ENCODE results near the gene FAM9C.
"Not testable (repeated sequence)": the region's sequence is repeated elsewhere in the genome, so short reads cannot be mapped to it uniquely, and the experiment has no call there.

The FAM9C gene

DNA sequence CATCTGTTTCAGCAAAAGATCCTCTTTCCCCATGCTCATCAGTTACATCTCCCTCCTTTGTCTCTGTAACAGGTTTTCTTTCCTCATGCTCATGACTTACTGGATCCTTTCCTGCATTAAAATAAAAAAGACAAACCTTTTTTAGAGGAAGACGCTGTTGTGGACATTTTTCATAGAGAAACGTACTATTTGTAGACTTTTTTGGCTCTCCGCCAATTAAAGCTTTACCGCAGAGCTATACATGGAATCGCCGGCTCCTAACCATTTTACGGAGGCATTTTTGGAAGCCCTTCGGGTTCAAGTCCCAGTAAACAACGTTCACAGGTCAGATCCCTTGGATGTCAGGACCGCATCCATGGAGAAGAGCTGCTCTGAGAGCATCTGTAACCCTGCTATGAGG lies 1.3 kb downstream of the FAM9C start:
- DNase-seq (ENCODE audit: low spot score): no peak

DNA sequence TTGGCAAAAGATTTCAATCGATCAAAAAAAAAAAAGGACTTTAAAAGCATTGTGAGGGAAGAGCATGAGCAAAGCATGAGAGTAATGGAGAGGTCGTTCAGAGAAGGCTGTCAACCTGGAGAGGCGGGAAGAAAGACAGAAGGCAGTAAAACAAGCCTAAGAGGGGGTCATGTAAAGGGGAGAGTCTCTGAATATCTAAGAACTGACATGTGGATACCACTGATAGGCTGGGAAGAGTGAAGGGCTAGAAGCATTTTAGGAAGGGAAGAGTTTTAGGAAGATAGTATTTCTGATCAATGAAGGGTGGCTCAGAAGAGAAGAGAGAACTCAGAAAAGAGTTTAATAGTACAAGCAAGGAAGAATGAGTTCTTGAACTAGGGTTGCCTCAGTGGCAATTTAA lies 7.5 kb downstream of the FAM9C start:
- DNase-seq (ENCODE audit: low spot score): no peak

DNA sequence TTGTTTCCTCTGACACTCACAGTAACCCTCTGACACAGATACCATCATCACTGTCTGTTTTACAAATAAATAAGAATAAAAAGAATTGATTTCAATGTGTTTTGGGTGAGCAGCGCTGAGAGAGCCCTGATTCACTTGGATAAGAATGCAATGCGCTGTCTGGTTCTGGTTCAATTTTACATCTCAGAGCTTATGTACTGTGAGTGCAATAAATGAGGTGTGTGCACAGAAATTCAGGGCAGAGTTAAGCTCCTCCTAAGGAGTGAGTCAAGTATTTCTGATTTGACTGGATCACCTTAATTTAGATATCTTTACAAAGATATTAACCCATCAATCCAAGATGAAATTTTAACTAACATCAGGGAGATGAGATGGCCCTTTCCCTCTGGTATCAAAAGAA lies 11.2 kb downstream of the FAM9C start:
- DNase-seq (ENCODE audit: low spot score): no peak

DNA sequence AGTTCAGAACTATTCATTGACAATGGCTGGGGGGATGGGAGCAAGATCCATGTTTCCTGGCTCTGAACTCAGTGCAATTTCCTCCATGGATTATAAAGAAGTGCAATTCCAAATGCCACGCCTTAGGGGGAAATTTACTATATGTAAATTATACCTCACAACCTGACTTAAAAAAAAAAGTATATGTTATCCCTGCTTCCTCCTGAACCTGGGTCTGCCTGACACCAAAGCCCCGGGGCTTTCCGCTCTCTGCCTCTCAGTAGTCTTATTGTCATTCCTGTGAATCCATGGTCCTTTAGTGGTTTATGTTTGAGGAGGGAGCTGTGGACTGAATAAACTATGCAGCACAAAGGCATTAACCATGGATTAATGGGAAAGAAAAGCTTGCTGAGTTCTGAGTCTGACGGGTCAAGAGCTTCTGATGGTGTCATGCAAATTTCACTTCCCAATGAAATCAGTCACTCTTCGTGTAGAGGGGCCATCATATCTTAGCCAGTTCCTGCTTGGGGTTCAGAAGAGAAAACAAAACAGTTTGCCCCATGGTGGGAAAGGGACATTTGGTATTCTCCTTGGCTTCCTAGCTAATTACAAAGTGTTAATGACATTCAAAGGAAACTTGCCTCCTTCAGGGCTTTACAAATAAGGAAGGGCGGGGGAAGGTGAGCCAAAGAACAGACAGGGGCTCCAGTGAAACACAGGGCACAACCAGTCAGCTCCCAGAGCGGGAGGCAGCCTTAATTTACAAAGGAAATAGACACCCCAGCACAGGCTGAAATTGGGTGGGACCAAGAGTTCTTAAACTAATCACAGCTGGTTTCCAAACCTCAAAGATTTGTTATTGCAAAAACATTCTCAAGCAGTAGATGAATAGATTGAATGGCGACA lies 14.3 kb downstream of the FAM9C start:
- no peak for DNase-seq (ENCODE audit: low spot score)

DNA sequence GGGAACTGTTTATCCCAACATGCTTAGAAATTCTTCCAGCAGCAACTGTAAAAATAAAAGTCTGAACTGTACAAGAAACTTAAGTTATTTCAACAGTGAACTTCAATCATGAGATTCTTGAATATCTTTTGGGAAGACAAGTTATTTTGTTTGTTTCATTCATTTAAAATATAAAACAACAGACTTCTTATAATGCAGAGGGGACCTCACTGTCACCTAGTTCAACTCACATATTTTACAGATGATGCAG lies 14.9 kb downstream of the FAM9C start:
- DNase-seq (ENCODE audit: low spot score): no peak

DNA sequence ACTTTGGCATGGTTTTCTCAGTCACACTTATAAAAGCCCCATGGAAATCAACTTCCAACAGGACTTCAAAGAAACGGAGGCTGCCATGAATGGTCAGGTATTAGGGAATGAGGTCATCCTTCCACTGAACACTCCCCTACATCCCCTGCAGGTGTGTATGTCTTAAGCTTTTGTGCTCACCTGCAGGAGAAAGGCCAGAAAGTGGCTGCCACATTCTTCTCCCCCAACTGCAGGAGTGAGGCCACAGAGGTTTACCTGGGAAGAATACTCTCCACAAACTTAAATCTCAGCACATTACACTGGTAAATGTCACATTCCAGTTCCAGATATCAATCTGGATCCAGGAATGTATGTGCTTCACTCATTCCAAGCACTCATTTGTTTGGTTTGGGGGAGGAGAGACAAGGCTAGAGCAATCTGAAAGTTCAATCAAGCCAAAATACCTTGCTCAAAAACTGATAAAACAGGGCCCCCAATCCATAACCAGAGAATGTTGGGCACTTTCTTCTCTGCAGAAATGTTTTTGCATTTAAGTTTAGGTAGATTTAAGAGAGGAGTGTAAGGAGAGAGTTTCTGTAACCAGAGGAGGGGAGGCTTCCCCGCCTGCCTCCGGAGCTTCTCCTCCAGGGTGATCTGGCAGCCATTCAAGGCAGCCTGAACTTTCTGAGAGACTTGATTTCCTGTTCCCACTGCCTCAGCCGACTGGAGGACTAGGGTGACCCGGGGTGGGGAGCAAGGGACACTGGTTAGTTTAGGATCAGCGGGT lies 15.4 kb downstream of the FAM9C start:
- no peak for DNase-seq (ENCODE audit: low spot score)

DNA sequence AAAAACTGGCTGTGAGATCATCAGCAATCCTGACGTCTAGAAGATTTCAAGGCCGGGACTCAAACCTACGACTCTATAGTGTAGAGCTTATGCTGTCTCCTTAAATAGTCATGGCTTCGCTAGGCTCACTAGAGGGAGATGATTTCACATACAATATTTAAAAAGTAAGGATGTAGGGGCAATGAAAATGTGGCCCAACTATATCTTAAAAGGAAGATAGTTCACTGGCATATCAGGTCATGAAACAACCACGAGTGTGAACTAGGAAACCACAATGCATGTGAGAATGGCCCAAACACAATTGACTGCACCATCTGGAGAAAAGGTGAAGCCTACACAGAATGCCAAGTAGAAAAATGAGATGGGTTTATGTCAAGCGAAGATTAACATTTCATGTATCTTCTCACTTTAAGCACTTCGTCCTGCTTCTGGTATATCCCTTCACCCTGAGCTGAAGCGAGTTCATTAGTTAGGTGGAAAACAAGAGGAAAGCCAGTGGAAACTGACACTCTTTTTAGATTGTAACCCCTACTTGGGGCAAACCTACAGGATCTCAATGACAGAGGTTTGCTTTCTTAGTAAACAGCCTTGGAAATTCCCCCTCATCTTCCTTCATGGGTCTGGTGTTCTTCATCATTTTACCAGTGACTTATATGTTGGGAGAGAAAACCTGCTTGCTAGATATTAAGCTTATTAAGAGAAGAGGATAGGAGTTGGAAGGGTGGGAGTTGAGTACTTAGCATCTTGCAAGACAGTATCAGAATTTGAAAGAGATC lies 17.4 kb downstream of the FAM9C start:
- no peak for DNase-seq (ENCODE audit: low spot score)

DNA sequence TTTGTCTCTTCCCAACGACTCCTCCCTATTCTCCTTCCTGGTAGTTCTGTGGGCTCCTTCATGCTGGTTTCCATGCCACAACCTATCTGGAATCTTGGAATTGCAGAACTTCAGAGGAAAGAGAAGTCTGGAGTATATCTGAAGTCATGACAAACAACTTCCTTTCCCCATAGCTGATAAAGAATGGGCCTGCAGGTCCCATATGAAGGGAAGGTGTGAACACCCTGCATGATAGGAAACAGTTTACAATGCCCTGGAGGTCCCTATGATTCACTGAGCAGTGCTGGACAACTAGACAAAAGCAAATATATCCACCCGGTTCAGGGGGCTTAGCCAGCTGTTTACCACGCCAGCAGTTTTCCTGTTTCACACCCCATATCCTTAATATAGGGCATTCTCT lies 19.4 kb downstream of the FAM9C start:
- DNase-seq (ENCODE audit: low spot score): no peak

DNA sequence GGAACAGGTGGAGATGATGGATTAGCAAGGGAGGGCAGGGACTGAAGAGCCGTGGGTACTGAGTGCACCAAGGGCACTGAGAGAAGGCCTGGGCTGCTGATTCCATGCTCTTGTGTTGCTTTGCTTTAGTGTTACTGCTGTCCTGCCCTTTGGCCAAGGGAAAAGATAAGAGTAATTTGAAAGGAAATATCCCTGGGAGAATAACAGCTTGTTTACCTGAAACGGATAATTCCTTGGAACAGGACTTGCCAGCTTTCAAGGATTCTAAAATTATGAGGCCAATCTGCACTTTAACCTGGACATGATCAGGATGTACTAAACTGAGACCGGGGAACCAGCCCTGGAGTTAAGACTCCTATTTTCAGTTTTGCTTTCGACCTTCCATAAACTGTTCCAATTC lies 20.4 kb downstream of the FAM9C start:
- DNase-seq (ENCODE audit: low spot score): no peak

DNA sequence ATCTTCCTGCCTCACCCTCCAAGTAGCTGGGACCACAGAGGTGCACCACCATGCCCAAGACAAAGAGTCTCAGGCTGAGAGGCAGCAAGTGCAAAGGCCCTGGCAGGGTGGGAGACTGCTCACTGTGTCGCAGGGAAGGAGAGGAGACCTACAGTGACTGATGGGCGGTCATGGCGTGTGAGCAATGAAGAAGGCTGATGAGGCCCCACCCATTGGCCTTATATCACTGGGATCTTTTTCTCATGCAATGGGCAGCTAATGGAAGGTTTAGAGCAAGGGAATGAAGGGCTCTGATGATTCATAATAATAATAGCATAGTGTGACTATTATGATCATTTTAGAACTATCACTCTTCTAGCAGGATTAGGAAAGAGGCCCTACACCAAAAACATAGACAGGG lies 20.9 kb downstream of the FAM9C start:
- DNase-seq (ENCODE audit: low spot score): no peak

DNA sequence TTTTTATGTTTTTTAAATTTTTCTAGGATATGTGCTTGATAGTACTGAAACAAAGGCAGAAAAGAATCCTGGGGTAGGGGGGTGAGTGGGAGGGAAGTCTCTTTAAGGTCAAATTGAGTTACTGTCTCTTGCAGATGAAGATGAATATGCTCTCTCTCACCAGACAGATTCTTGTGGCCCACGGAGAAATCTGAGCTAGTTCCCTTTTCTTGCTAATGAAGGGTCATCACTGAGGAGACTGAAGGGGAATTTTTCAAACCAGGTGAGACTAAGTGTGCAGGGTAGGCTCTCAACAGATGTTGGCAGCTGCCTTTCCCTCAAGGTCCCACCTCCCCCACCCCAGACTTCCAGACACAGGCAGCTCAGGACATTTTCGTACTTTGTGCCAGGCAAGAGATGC lies 21.5 kb downstream of the FAM9C start:
- no peak for DNase-seq (ENCODE audit: low spot score)

DNA sequence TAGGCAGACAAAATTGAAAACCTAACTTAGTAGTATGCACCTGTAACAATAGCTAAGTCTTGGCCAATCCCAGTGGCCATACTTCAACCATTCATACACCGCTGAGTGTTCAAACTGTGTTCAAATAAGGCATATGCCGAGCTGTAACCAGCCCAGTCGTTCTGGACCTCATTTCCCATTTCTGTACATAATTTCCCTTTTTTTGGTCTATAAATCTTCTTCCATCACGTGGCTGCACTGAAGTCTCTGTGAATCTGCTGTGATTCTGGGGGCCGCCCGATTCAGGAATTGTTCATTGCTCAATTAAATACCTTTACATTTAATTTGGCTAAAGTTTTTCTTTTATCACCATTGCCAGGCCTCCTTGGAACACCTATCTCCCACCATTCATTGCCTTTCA lies 27.7 kb downstream of the FAM9C start:
- not testable (repeated sequence) for DNase-seq (ENCODE audit: low spot score)

DNA sequence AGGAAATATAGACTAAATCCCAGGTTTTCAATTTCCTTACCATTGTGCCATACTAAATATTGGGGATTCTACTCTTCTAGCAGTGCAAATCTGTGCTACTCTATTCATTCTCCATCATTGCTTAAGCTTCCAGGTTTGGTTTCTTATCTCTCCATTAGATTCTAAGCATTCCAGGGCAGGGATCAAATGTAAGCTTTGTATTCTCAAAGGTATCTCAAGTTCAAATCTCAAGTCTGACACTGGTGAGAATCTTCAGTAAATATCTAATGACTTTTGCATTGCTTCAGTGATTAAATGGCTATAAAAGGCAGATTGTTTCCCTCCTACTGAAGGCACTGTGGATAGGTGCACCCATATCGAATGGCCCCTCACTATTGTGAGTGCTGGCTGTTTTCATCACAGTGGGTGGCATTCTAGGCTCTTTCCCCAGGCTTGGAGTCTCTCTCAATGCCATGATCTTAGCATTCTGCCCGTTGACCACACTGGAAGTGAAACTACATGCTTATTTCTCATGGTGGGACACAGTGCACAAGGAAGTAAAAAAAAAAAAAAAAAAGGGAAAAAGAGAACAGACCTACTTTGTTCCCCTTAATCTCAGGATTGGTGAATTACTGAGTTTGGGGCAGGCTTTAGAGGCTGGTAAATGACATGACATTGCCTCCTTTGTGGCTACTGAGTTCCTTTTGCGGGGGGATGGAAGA lies 28.7 kb downstream of the FAM9C start:
- no peak for DNase-seq (ENCODE audit: low spot score)

DNA sequence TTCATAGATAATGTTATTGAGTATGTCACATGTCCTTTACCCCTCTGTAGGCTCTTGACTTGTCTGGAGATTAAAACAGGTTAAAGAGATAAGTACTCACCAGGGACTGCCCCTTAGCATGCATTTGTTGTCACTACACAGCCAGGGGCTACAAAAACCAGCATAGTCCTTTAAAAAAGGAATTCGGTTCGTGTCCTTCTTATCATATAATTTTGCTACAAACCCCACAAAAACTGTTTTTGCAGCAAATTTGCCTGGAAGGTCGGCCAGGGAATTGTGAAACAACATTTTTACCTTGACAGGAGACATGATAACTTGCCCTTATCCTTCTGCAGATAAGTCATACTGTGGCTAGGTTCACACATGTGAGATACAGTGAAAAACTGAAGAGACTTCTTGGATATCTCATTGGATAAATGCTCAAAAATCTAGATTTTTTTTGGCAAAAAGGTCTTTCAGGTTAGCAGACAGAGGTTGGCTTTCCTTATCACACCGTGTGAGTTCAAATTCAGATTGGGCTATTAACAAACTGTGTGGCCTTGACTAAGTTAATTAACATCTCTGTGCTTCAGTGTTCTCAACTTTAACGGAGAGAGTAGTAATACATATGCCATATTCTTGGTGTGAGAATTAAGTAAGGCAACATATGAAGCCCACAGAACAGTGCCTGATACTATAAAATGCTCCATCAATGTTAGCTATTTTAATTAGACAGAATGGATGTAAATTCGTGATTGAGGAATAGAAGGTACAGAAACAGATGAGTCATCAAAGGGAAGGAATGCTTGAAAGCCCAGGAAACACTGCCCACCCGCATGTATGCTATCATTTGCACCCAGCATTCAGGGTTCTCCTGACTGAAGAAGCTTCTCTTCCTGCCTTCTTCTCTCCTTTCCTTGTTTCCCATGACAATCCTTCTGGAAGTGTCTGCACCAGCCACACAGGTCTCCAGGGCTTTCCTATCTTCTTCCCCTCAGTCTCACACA lies 30.0 kb downstream of the FAM9C start:
- no peak for DNase-seq (ENCODE audit: low spot score)

DNA sequence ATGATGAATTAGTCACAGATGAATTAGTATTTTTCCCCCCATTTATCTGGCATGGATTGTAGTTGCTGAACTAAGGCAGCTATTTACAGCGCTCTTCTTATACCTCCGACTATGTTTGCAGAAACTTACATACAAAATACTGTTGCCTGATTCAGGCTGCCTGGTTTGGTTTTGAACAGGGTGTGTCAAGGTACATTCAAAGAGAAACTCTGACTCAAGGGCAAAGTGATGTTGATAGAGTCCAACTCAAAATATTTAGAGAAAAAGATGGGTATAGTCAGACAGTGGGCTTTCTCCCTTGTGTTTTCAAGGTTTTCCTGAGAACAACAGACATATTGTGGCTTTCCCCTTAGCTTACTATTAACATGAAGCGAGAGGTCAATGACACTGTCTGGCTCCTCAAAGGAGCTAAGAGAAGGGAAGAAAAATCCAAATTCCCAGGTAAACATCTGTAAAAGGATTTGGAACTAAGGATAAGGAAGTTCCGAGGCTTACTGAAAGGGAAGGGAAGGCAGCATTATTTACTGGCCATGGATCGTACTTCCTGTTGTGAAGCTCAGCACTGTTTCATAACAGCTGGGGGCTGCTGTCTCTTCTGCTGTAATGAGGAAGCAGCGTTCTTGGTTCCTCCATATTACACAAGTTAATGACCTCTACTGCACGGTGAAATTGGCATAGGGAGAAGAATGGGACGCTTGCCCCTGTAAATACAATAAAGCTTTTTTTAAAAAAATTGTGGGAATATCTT lies 30.9 kb downstream of the FAM9C start:
- no peak for DNase-seq (ENCODE audit: low spot score)

DNA sequence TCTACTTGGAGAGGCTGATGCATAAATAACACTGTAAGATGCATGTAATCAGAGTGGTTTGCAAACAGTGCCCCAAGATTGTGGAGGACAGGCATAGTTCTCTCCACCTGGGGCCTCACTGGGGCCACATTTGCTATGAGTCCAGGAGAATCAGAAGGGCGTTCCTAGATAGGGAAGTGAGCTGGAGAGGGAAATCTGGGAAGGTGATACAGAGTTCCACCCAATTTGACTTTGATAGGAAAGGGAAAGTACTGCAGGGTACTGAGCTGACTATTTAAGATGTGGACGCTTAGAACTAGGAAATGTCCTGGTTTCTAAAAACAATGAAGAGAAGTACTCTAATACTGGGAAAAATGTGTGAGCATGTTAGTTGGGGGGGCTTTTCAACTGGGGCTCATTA lies 33.9 kb downstream of the FAM9C start:
- no peak for DNase-seq (ENCODE audit: low spot score)

DNA sequence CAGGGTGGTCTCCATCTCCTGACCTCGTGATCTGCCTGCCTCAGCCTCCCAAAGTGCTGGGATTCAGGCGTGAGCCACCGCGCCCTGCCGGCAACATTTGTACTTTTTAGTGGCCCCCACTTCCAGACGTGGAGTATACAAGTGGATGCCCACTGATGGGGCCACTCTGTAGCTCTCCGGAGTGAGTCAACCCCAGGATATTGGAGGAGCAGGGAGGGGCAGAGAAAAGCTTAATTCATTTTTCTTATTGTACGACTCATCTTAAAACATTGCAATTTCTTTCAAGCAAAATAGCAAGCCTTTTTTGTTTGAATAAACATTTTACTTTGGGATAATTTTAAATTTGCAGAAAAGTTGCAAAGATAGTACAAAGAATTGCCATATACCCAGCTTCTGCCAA lies 34.6 kb downstream of the FAM9C start:
- no peak for DNase-seq (ENCODE audit: low spot score)

DNA sequence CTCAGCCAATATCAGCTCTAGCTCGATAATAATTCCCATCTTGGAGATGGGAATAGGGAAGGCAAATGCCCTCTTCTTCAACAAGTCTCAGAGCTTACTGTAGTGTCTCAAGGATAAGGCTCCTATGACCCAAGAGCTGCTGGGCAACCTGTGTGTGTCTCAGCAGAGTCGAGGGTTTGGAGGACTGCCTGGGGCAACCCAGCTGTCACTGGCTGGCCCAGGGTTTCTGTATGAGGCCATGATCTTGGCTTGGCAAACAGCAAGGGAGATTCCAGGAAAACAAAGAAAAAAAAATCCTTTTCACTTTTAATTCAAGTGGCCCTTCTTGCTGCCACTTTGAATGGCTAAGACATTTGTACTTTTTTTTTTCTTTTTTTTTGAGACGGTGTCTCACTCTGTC lies 35.1 kb downstream of the FAM9C start:
- no peak for DNase-seq (ENCODE audit: low spot score)

DNA sequence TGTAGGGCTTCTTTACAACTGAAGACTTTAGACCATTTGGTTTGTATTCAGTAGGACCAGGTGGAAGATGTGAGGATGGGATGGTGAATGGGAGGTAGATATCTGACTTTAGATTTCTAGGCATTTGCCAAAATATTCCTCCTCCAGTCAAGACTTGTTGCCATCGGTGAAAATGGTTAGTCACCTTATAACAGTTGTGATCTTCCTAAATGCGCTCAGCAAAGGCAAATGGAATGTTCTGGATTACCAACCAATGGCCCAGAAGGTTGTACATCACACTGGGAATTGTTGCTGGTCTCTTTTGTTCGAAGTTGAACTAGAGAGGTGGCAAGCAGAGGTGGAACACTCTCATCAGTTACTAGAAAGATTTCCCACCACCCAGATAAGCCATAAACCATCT lies 35.6 kb downstream of the FAM9C start:
- DNase-seq (ENCODE audit: low spot score): no peak

DNA sequence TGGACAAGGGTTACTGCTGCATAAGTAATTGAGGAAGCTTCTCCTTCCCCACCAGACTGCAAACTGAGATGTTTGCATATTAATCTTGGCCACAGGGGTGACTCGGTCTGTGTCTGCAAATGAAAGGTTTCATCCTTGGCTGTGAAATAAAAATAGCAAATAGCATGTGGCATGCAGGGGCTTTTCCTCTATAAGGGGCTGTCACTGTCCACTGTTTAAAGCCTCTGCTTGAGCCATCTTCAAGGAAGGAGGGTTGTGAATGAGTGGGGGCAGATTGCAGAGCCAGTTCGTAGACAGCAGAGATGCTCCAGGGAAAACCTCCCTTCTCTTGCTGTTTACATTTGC lies 36.3 kb downstream of the FAM9C start:
- no peak for DNase-seq (ENCODE audit: low spot score)
